GM18502 (cell line): ENCODE data around the gene ITGAX.

Source experiments
- ATAC-seq: cut with Tn5 transposase; IDR thresholded peaks from one replicate; pipeline ENCODE4 v1.9.1; 2021; ENCODE audit warnings: mild to moderate bottlenecking; ENCODE audit not compliant: unreplicated experiment, poor library complexity

The ITGAX gene

GRCh38 chr16:31429796-31430195, 74.8 kb downstream of the ITGAX start:
- ATAC-seq = no peak

DNA sequence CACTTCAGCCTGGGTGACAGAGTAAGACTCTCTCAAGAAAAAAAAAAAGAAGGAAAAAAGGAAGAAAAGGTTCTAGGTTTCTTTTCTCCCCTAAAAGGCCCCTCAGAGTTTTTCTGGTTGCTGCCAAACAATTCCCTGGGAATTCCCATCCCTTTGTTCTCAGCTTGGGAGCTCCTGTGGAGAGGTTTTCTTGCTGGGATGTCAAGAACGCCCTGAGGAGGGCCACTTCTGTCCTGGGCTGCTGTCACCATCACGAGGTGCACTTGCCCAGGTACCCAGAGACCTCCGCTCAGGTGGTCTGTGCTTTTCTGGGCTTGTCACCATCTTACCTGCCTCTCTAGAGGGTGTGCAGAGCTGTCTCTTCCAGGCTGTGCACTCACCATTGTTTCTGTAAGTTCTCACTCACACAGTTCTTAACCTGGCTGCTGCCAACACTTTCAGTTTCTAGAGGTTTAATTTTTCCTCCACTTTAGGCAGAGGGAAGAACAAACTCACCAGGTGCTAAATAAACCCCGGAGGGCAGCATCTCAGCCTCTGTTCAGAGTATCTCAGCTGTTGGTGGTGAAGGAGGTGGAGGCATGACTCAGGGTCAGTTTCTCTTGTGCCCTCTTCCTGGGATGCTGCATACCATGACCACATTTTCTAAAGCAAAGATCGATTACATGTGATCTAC, 75.5 kb downstream of the ITGAX start:
- no peak for ATAC-seq
